Activated CD8-positive, alpha-beta memory T cell treated with anti-CD3 and anti-CD28 coated beads, Interleukin-2, amount 50 U/mL, for 4 hours (primary cell): ENCODE data around the gene CCDC88B.
A peak's percentile ranks its signal among the peaks of the same experiment; 100 is the strongest.

Source experiments
- DNase-seq: peaks from one replicate; pipeline ENCODE4 v3.0.0-alpha.2; 2020

The CCDC88B gene, protein sequence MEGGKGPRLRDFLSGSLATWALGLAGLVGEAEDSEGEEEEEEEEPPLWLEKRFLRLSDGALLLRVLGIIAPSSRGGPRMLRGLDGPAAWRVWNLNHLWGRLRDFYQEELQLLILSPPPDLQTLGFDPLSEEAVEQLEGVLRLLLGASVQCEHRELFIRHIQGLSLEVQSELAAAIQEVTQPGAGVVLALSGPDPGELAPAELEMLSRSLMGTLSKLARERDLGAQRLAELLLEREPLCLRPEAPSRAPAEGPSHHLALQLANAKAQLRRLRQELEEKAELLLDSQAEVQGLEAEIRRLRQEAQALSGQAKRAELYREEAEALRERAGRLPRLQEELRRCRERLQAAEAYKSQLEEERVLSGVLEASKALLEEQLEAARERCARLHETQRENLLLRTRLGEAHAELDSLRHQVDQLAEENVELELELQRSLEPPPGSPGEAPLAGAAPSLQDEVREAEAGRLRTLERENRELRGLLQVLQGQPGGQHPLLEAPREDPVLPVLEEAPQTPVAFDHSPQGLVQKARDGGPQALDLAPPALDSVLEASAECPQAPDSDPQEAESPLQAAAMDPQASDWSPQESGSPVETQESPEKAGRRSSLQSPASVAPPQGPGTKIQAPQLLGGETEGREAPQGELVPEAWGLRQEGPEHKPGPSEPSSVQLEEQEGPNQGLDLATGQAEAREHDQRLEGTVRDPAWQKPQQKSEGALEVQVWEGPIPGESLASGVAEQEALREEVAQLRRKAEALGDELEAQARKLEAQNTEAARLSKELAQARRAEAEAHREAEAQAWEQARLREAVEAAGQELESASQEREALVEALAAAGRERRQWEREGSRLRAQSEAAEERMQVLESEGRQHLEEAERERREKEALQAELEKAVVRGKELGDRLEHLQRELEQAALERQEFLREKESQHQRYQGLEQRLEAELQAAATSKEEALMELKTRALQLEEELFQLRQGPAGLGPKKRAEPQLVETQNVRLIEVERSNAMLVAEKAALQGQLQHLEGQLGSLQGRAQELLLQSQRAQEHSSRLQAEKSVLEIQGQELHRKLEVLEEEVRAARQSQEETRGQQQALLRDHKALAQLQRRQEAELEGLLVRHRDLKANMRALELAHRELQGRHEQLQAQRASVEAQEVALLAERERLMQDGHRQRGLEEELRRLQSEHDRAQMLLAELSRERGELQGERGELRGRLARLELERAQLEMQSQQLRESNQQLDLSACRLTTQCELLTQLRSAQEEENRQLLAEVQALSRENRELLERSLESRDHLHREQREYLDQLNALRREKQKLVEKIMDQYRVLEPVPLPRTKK (N-terminal part only)

GRCh38 chr11:64339754-64340408 lies at the start of gene CCDC88B:
CCDC88B (plus strand) TSS chr11:64340204; CDS start chr11:64340267, 63 bp downstream.
- peak; percentile 83 for DNase-seq

DNA sequence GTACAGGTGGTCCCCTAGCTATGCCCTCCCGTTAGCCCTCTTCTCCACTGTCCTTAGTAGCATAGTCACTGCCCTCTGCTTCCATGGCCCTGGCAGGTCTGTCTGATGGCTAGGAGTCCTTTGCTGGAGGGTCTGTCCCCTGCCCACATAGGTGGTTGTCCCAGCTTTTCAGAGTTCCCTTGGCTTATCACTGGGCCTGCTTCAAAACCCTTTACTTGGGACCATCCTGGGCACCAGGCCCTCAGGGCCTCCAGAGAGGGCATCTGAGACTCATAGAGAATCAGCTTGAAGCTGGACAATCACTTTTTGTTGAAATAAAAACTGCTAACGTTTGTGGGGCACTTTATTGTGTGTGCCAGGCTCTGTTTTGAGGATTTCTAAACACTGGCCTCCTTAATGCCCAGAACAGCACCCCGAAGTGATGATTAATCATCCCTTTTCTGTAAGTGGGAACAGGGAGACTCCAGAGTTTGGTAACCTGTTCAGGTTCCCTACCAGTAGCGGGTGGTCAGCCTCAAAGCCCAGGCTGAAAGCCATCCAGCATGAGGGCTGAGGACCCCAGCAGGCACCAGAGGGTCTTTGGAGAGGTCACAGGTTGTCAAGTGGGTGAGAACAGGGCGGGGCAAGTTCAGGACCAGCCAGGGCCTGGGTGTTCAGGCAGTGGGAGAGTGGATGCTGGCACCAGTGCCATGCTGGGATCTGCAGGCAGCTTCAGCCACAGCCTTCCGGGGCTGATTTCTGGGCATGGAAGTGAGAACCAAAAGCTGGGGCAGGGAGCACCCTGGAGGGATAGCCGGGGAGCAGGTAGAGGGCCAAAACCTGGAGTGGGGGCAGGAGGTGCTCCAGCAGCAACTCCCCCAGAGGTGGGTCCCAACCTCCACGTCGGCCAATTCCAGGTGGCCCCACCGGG lies 49.4 kb upstream of the CCDC88B start:
- DNase-seq = no peak

DNA sequence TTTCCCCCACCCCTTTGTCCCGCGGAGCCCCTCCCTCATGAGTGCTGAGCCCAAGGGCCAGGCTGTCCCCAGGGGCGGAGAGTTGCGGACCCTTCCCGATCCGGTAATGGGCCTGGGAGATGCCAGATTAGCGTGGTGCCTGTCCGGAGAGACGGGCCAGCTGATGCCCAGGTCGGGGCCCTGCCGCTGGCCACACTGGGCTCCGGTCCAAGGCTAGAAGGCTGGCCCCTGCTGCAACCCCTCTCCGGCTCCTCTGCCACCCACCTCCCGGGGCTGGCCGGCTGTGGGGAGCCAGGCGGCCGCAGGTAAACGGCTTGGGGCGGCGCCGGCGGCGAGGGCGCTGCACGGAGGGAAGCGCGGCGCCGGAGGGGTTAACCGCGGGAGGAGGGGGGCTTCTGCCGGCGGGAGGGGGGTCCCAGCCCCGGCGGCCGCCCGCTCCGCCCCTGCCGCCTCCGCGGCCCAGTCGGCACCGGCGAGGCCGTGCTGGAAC lies 48.7 kb upstream of the CCDC88B start, which contains the start of gene KCNK4:
KCNK4 (plus strand) TSS at position 41 of the 490 bp plus-strand sequence. CDS start 1,717 bp downstream, outside the sequence.
- no peak for DNase-seq

DNA sequence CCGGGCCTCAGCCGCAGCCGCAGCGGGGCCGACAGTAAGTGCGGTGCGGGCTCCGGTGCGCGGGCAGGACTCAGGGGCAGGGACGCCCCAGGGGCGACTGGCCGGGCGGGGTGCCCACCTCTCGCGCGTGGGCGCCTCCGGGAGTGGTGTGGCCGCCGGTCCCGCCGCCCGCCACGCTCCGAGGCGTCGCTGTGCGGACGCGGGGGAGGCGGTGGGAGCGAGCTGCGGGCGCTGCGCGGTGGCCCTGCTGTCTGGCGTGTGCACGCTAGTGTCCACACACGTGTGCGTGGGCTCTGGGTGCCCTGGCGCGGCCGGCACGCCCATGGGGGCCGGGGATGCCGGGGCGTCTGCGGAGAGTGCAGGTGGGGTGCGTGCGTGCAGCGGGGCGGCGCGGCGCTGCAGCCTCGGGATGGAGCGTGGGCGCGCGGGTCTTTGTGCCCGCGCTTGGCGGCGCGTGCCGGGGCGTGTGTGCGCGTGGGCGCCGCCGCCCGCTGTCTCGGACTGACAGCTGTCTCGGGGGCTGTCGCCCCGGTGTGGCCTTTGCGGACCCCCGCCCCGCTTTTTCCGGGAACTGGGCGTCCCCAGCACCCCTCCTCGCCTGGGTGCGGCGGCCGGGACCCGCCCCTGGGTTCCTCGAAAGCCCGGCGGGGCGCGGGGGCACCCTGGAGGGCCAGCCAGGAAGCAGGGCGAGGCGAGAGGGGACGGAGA lies 48.1 kb upstream of the CCDC88B start:
- DNase-seq = no peak

DNA sequence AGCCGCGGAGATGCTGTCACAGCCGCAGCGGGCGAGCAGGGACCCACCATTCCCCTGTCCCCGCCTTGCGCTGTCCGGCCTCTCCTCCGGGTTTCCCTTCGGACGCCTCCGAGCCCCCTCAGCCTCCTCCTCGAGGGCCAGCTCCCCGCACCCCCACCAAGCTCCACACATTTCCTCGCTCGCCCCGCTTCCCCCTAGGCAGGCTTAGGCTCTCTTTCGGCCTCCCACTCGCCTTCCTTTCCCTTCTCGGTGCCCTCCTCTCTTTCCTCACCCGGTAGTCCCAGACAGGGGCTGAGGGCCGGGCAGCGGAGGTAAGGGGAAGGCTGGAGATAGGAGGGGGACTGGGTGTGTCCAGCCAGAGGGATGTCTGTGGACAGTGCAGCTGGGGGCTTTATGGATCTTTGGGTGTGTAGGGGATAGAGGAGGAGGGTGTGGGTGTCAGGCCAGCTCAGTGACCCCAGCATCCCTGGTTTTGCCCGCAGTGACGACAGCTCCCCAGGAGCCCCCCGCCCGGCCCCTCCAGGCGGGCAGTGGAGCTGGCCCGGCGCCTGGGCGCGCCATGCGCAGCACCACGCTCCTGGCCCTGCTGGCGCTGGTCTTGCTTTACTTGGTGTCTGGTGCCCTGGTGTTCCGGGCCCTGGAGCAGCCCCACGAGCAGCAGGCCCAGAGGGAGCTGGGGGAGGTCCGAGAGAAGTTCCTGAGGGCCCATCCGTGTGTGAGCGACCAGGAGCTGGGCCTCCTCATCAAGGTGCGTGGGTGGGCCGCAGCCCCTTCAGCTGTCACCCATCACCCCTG lies 47.3 kb upstream of the CCDC88B start:
- no peak for DNase-seq

GRCh38 chr11:64294774-64295173 lies 45.2 kb upstream of the CCDC88B start:
- DNase-seq = no peak

- no peak for DNase-seq
Observed at GRCh38 chr11:64295760-64296159, 44.2 kb upstream of the CCDC88B start.

- no peak for DNase-seq
Observed at GRCh38 chr11:64296236-64296635, 43.8 kb upstream of the CCDC88B start.

DNA sequence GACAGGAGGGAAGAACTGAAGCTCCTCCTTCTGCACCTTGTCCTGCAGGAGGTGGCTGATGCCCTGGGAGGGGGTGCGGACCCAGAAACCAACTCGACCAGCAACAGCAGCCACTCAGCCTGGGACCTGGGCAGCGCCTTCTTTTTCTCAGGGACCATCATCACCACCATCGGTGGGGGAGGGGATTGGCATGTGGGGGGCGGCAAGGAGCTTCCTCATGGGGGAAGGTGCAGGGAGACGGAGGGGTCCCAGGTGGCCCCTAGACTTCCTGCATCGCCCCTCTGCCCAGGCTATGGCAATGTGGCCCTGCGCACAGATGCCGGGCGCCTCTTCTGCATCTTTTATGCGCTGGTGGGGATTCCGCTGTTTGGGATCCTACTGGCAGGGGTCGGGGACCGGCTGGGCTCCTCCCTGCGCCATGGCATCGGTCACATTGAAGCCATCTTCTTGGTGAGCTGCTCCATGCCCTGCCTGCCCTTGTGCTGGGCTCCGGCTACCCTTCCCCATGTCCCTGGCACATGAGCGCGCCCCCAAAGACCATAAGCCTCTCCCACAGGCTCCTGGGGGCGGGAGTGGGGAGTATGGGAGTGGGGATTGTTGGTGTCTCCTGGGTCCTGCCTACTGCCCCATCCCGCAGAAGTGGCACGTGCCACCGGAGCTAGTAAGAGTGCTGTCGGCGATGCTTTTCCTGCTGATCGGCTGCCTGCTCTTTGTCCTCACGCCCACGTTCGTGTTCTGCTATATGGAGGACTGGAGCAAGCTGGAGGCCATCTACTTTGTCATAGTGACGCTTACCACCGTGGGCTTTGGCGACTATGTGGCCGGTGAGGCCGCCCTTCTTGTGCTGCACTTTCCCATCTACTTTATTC lies 42.9 kb upstream of the CCDC88B start:
- no peak for DNase-seq

DNA sequence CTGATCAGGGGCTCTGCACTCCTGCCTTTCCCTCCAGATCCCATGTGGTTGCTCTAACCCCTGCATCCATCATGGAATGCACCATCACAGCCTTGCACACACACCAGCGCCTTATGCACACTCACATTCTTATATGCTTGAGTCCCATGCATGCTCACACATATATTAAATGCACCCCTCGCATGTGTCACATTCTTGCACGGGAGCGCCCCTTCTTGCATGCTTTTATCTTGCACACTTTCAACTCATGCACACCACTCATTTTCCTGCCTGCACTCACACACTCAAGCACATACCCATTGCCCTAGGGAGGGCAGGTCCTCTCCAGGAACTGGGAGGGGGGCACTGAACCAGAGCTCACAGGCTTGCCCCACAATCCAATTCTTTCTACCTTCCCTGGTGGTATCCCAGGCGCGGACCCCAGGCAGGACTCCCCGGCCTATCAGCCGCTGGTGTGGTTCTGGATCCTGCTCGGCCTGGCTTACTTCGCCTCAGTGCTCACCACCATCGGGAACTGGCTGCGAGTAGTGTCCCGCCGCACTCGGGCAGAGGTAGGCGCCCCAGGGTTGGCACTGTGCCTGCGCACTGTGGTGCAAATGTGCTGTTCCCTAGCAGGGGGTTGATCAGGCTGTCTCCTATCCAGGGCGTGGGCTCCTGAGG lies 42.2 kb upstream of the CCDC88B start:
- no peak for DNase-seq

GRCh38 chr11:64298966-64299846 lies 40.8 kb upstream of the CCDC88B start:
- no peak for DNase-seq

DNA sequence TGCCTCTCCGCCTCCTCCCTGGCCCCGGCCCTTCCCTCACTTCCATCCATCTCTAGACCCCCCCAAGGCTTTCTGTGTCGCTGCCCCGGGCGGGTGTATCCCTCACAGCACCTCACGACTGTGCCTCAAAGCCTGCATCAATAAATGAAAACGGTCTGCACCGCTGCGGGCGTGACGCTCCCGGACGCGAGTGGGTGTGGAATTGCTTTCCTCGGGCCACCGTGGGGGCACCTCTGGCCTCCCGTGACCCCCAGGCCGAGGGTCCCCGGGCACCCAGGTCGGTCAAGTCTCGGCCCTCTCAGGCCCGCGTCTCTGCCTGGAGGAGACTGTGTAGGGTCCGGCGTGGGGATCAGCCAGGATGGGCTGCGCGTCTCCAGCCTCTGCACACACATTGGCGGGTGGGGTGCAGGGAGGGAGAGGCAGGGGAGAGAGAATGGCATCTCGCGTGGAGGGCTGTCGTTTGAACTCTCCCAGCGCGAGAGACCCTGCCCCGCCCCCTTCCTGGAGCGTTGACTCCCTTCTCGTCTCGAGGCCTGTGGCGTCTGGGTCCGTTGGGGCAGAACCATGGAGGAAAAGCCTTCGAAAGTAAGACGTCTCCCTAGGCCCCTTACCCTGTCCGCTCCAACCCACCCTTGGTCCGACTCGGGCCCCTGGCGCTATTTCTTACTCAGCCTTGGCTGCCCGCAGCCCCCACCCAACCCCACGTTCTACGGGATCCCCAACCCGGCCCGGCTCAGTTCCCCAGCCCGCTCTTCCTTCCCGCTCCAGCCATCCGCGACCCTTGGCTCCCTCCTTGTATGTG lies 40.0 kb upstream of the CCDC88B start, which contains the start of gene CATSPERZ:
CATSPERZ (plus strand) TSS at position 512 of the 802 bp plus-strand sequence; CDS start at position 565, 53 bp downstream.
- DNase-seq = no peak

DNA sequence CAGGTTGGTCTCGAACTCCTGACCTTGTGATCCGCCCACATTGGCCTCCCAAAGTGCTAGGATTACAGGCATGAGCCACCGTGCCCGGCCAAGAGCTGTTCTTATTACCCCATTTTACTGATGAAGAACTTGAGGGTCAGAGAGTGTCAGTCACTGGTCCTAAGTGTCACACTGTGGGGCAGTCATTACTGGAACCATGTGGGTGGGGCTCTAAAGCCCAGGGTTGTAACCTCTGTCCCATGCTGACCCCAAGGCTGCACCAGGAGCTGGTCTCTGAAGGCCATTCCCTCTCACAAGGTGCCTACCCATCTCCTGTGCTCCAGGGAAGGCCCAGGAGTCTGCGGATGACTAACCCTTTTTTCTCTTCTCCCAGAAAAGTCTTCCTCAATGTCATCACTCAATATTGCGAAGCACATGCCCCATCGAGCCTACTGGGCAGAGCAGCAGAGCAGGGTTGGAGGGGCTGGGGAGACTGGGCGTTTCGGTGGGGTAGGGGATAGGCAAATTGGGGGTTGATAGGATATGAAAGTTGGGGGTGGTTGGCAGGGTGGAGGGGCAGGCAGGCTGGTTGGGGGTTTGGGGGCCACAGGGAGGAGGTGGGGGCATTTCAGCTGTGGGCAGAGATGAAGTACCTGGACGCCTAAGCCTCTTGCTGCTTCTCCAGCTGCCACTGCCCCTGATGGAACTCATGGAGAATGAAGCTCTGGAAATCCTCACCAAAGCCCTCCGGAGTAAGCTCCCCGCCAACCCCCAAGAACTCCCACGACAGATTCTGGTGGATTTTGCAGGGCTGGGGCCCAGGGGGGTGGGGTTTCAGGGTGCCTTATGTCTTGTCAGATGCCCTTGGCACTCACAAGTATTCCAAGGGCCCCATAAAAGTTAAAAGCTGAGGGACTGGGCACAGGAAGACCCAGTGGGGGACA lies 36.6 kb upstream of the CCDC88B start:
- no peak for DNase-seq

DNA sequence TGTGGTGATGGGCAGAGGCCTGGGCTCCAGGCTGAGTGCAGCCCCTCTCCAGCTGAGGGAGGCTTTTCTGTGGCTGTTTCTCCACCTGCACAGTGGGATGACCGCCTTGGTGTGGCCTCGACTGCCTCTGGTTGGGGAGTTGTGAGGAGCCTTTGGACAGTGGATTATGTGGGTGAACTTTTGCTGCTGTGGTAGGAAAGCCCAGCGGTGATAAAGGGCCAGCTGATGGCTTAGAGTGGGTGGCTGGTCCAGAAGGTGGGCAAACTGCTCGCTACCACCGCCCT lies 36.0 kb upstream of the CCDC88B start:
- DNase-seq = no peak
